Stimulated activated CD8-positive, alpha-beta memory T cell treated with anti-CD3 and anti-CD28 coated beads, Interleukin-12 subunit alpha, Interleukin-12 subunit beta, amount 100 ng/mL, for 1 hour (primary cell): ENCODE data around the gene NRXN3.
"Not testable (repeated sequence)": the region's sequence is repeated elsewhere in the genome, so short reads cannot be mapped to it uniquely, and the experiment has no call there.

Experiments used
- DNase-seq: peaks from one replicate; pipeline ENCODE4 v3.0.0-alpha.2; 2020; ENCODE audit warnings: low read depth

NRXN3 gene

GRCh38 chr14:79734656-79735055 is 1564.5 kb downstream of the NRXN3 start:
- DNase-seq = no peak

GRCh38 chr14:79735121-79735520 is 1564.9 kb downstream of the NRXN3 start:
- no peak for DNase-seq

- DNase-seq = no peak
These were observed 1570.0 kb downstream of the NRXN3 start for GRCh38 chr14:79740066-79740601.

- DNase-seq = no peak
These were observed 1572.0 kb downstream of the NRXN3 start for GRCh38 chr14:79742142-79742541.

- no peak for DNase-seq
These were observed 1574.9 kb downstream of the NRXN3 start for GRCh38 chr14:79745046-79745445.

- DNase-seq = no peak
These were observed 1578.9 kb downstream of the NRXN3 start for GRCh38 chr14:79749065-79749464.

- no peak for DNase-seq
These were observed 1588.8 kb downstream of the NRXN3 start for GRCh38 chr14:79758985-79759384.

GRCh38 chr14:79764323-79764722 is 1594.2 kb downstream of the NRXN3 start:
- no peak for DNase-seq

- DNase-seq = no peak
These were observed 1596.3 kb downstream of the NRXN3 start for GRCh38 chr14:79766511-79766910.

GRCh38 chr14:79767251-79767650 is 1597.1 kb downstream of the NRXN3 start:
- DNase-seq = no peak

GRCh38 chr14:79767721-79768120 is 1597.5 kb downstream of the NRXN3 start:
- not testable (repeated sequence) for DNase-seq

- DNase-seq = no peak
These were observed 1611.7 kb downstream of the NRXN3 start for GRCh38 chr14:79781882-79782281.

GRCh38 chr14:79783041-79783440 is 1612.9 kb downstream of the NRXN3 start:
- DNase-seq = no peak

GRCh38 chr14:79786522-79786921 is 1616.3 kb downstream of the NRXN3 start:
- no peak for DNase-seq

- no peak for DNase-seq
These were observed 1618.2 kb downstream of the NRXN3 start for GRCh38 chr14:79788346-79788745.

- no peak for DNase-seq
These were observed 1621.0 kb downstream of the NRXN3 start for GRCh38 chr14:79791055-79791732.

- DNase-seq = no peak
These were observed 1631.9 kb downstream of the NRXN3 start for GRCh38 chr14:79802093-79802492.

GRCh38 chr14:79805636-79806035 is 1635.5 kb downstream of the NRXN3 start:
- DNase-seq = no peak

GRCh38 chr14:79809849-79810612 is 1639.9 kb downstream of the NRXN3 start:
- no peak for DNase-seq

- no peak for DNase-seq
These were observed 1650.8 kb downstream of the NRXN3 start for GRCh38 chr14:79820866-79821535.

GRCh38 chr14:79822034-79822433 is 1651.9 kb downstream of the NRXN3 start:
- DNase-seq = no peak

- DNase-seq = no peak
These were observed 1654.9 kb downstream of the NRXN3 start for GRCh38 chr14:79825046-79825521.

- no peak for DNase-seq
These were observed 1656.2 kb downstream of the NRXN3 start for GRCh38 chr14:79826362-79826761.
